SK-N-MC (cell line): Measurements from ENCODE around the gene PARD3.

ENCODE experiments used
- EZH2 ChIP-seq: fragments of 200-600 bp; sonication (generic); IDR thresholded peaks from one replicate; pipeline ENCODE4 v1.6.1; 2017; ENCODE audit warnings: antibody characterized with exemption
- FOXP2 ChIP-seq: optimal IDR thresholded peaks from 2 replicates; pipeline ENCODE3; 2011; ENCODE audit warnings: mild to moderate bottlenecking, moderate library complexity; ENCODE audit not compliant: insufficient read depth; ENCODE audit errors: extremely low read length, control extremely low read depth
- POLR2AphosphoS5 ChIP-seq: IDR thresholded peaks from 2 replicates; pipeline ENCODE4 v1.6.1; 2012; ENCODE audit warnings: mild to moderate bottlenecking, low read depth, low read length, borderline replicate concordance

GRCh38 chr10:34413214-34413613, 401.9 kb downstream of the PARD3 start:
- no peak for TF ChIP-seq EZH2
- TF ChIP-seq POLR2AphosphoS5: no peak
- no peak for TF ChIP-seq FOXP2
